Measurements from ENCODE around the gene CACNA2D3. TPM values are rescaled to one million over a fixed set of nuclear protein-coding genes. Genes with fewer than 3 reads are reported as not detected.

CACNA2D3 gene
- total RNA-seq, 1 donor from 2014 or later: 2.5 TPM

DNA sequence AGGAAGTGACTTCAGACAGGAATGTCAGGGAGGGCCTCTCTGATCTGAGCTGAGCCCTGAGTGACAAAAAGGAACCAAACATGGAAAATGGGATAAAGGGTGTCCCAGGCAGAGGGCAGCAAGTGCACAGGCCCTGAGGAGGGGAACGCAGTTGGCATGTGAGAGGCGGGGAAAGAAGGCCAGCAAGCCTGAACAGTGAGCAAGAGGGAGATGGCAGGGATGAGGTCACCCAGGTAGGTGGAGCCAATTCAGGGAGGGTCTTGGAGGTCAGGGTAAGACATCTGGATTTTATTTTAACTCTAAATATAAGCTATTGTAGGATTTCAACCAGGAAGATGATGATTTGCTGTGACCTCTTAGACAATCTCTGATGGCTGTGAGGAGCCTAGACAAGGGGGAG is 637.8 kb downstream of the CACNA2D3 start:
- Mint-ChIP-seq H3K9me3 (peaks cover 7% of the 10 kb centered on the region), H3K4me1 (ENCODE audit: unreplicated experiment) (peaks cover 27% of the 10 kb centered on the region), H3K27ac (no peak overlapping the region), H3K36me3 (peaks cover 4% of the 10 kb centered on the region), H3K27me3 (no peaks in the 10 kb centered on the region), H3K4me3 (no peak overlapping the region)
- no peak for DNase-seq (ENCODE audit: extremely low spot score, unreplicated experiment)
- TF ChIP-seq, protein P1, sequence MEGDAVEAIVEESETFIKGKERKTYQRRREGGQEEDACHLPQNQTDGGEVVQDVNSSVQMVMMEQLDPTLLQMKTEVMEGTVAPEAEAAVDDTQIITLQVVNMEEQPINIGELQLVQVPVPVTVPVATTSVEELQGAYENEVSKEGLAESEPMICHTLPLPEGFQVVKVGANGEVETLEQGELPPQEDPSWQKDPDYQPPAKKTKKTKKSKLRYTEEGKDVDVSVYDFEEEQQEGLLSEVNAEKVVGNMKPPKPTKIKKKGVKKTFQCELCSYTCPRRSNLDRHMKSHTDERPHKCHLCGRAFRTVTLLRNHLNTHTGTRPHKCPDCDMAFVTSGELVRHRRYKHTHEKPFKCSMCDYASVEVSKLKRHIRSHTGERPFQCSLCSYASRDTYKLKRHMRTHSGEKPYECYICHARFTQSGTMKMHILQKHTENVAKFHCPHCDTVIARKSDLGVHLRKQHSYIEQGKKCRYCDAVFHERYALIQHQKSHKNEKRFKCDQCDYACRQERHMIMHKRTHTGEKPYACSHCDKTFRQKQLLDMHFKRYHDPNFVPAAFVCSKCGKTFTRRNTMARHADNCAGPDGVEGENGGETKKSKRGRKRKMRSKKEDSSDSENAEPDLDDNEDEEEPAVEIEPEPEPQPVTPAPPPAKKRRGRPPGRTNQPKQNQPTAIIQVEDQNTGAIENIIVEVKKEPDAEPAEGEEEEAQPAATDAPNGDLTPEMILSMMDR (conservative IDR thresholded peaks at IDR 0.05): no peak

DNA sequence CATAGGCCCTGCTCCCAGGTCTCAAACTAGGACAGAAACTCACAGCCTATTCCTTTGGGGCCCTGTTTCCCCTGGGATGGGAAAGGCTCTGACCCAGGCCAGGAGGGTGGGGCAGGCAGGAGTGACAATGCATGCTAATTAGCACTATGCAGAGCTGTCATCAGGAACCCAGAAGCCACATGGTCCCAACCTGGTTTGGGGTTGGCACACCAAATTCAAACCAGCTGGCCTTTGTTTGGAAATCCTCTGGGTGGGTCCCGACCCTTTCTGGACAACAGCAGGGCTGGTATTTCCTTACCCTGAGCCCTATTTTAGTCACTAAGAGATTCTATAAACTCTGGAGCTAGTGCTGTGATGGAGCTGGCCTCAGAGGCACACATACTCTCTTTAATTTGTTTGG is 639.3 kb downstream of the CACNA2D3 start:
- Mint-ChIP-seq H3K9me3 (peaks cover 7% of the 10 kb centered on the region), H3K36me3 (peaks cover 4% of the 10 kb centered on the region), H3K27ac (no peak overlapping the region), H3K4me3 (no peak overlapping the region), H3K4me1 (ENCODE audit: unreplicated experiment) (peaks cover 21% of the 10 kb centered on the region), H3K27me3 (no peaks in the 10 kb centered on the region)
- TF ChIP-seq, protein P1 (conservative IDR thresholded peaks at IDR 0.05): no peak
- DNase-seq (ENCODE audit: extremely low spot score, unreplicated experiment): no peak

DNA sequence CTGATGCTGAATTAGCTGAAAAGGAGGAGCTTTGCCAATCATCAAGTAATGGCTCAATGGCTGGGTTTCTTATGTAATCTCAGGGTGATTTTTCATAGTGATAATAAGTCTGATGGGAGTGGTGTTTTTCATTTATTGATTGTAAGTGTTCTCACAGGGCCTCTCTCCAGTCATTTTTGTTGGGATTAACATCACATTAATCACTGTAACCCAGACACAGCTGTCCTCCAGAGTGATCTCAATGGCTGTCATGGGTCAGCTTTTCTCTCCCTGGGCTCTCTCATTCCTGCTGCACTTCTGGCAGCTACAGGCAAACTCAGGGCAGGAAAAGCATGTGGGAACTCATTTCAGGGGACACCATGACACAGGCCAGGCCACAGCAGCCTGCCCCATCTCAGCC is 642.6 kb downstream of the CACNA2D3 start:
- Mint-ChIP-seq H3K27me3 (no peaks in the 10 kb centered on the region), H3K27ac (no peak overlapping the region), H3K4me3 (no peak overlapping the region), H3K36me3 (peaks cover 4% of the 10 kb centered on the region), H3K9me3 (peaks cover 7% of the 10 kb centered on the region), H3K4me1 (ENCODE audit: unreplicated experiment) (peaks cover 9% of the 10 kb centered on the region)
- DNase-seq (ENCODE audit: extremely low spot score, unreplicated experiment): no peak
- TF ChIP-seq, protein P1 (conservative IDR thresholded peaks at IDR 0.05): no peak

DNA sequence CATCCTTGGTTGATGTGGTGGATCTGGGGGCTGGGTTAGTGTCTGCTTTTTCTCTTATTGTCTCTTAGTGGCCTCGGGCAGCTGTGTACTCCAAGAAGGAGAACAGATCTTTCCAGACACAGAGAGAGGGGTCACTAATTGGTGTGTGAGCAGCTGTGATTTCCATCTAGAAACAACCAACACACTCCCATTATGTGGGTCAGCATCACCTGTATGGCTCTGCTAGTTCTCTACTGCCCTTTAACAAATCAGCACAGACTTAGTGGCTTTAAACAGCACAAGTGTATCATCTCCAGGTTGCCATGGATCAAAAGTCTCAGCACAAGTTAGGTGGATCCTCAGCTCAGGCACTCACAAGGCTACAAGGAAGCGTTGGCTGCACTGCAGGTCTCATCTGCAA is 648.7 kb downstream of the CACNA2D3 start:
- DNase-seq (ENCODE audit: extremely low spot score, unreplicated experiment): no peak
- Mint-ChIP-seq H3K36me3 (no peaks in the 10 kb centered on the region), H3K4me3 (no peak overlapping the region), H3K4me1 (ENCODE audit: unreplicated experiment) (peaks cover 17% of the 10 kb centered on the region), H3K27me3 (peaks cover 3% of the 10 kb centered on the region), H3K9me3 (no peaks in the 10 kb centered on the region), H3K27ac (no peak overlapping the region)
- TF ChIP-seq, protein P1 (conservative IDR thresholded peaks at IDR 0.05): no peak

DNA sequence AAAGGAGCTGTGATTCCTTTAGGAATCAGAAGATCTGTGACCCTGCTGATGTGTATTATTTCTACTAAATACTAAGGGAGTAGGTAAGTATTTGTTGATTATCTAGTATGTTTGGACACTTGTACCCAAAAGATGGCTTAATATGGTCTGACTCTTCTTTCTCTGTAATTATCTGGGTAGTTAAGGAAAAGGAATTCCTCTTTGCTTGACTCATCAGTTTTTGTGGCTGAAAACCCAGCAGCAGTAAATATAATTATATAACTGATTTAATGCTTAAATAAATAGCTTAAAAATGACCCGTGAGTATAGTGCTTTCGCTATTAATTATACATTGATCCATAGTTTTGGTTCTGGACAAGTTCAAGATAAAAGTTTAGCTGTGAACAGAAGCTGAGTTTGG is 649.7 kb downstream of the CACNA2D3 start:
- no peaks in the 10 kb centered on the region for H3K36me3 Mint-ChIP-seq
- no peak for DNase-seq (ENCODE audit: extremely low spot score, unreplicated experiment)
- no peaks in the 10 kb centered on the region for H3K9me3 Mint-ChIP-seq
- TF ChIP-seq, protein P1 (conservative IDR thresholded peaks at IDR 0.05): no peak
- H3K27me3 Mint-ChIP-seq: peaks cover 7% of the 10 kb centered on the region
- H3K27ac Mint-ChIP-seq: no peak overlapping the region
- peaks cover 17% of the 10 kb centered on the region for H3K4me1 Mint-ChIP-seq (ENCODE audit: unreplicated experiment)
- H3K4me3 Mint-ChIP-seq: no peak overlapping the region

DNA sequence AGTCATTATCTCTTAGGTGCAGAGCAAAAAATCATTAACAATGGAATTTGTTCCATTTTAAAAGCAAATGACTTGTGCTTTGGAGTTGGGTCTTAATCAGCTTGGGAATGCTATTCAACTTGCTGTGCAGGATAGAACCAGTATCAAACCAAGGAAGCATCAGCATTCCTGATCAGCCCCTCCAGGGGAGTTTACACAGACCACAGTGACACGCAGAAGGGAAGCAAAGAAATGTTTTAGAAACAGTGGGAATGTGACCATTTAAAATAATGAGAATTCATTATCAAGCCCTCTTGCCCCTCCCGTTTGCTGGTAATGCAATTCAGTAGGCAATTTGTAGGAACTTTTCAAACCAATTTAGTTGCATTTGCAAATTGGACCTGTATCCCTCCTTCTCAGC is 650.4 kb downstream of the CACNA2D3 start:
- H3K9me3 Mint-ChIP-seq: no peaks in the 10 kb centered on the region
- TF ChIP-seq, protein P1 (conservative IDR thresholded peaks at IDR 0.05): no peak
- H3K36me3 Mint-ChIP-seq: no peaks in the 10 kb centered on the region
- no peak overlapping the region for H3K4me3 Mint-ChIP-seq
- peaks cover 17% of the 10 kb centered on the region for H3K4me1 Mint-ChIP-seq (ENCODE audit: unreplicated experiment)
- H3K27ac Mint-ChIP-seq: no peak overlapping the region
- no peak for DNase-seq (ENCODE audit: extremely low spot score, unreplicated experiment)
- H3K27me3 Mint-ChIP-seq: peaks cover 7% of the 10 kb centered on the region
